Measurements from ENCODE around the gene INO80C. TPM values are rescaled to one million over a fixed set of nuclear protein-coding genes. Genes with fewer than 3 reads are reported as not detected.

INO80C gene
- total and polyA plus RNA-seq, 2 of the 4 experiments (the other 2 are of a cell fraction), result 5.6 to 17.1 TPM

GRCh38 chr18:35477497-35477896 is 20.3 kb downstream of the INO80C start:
- Histone ChIP-seq H4K91ac (ENCODE audit: insufficient read depth, low read depth, low read length) (no peak overlapping the region; the same call in 1 of the 2 replicates), H4K8ac (ENCODE audit: low read depth in 2 of 2, low read length in 2 of 2) (no peak overlapping the region), H3K79me1 (ENCODE audit: low read depth in 1 of 2, low read length in 2 of 2) (peaks cover 0 to 3% of the 10 kb centered on the region in 2 experiments; a peak in 1 of 4 replicates), H2AK9ac (replicated peaks; ENCODE audit: low read depth, low read length, poor library complexity) (no peak overlapping the region), H3K56ac (ENCODE audit: extremely low read depth, insufficient read depth, low read length) (no peak overlapping the region), H3K9me1 (ENCODE audit: insufficient read depth, low read length) (peaks cover 8% of the 10 kb centered on the region; the same call in 1 of the 2 replicates), H3K4me1 (ENCODE audit: control insufficient read depth, insufficient read depth, low read length) (peaks cover 5% of the 10 kb centered on the region), H3K4me2 (ENCODE audit: low read depth, low read length) (no peak overlapping the region), H2BK120ac (ENCODE audit: low read depth, low read length) (no peak overlapping the region), H4K20me1 (ENCODE audit: insufficient read depth, low read length) (no peaks in the 10 kb centered on the region), H2AFZ (replicated peaks; ENCODE audit: low read length, poor library complexity) (no peak overlapping the region), H3K36me3 (ENCODE audit: control insufficient read depth, insufficient read depth, low read length) (no peaks in the 10 kb centered on the region), H2BK5ac (ENCODE audit: low read depth, low read length, poor library complexity, severe bottlenecking) (no peak overlapping the region), H3K4me3 (ENCODE audit: insufficient read depth, low read depth, low read length) (no peak overlapping the region), H3K4ac (ENCODE audit: low read depth, low read length) (no peak overlapping the region), H3K27ac (ENCODE audit: insufficient read depth, low read length) (no peak overlapping the region), H2BK20ac (ENCODE audit: low read depth, low read length) (no peak overlapping the region), H3K9me3 (ENCODE audit: control insufficient read depth, insufficient read depth, low read length) (no peaks in the 10 kb centered on the region), H3K14ac (replicated peaks; ENCODE audit: low read depth, low read length) (no peak overlapping the region), H4K5ac (ENCODE audit: low read depth, low read length) (no peak overlapping the region), H3K27me3 (ENCODE audit: control insufficient read depth, insufficient read depth, low read length) (no peaks in the 10 kb centered on the region), H3K18ac (ENCODE audit: low read depth, low read length) (no peak overlapping the region), H2BK15ac (ENCODE audit: low read depth, low read length) (no peak overlapping the region), H3K23ac (ENCODE audit: low read depth, low read length) (no peak overlapping the region), H3K9ac (ENCODE audit: low read depth, low read length) (no peak overlapping the region), H2AK5ac (ENCODE audit: low read depth, low read length) (no peak overlapping the region)
- intact Hi-C loops (cut with micrococcal nuclease) (no loop called here), dilution Hi-C loops (cut with HindIII; ENCODE audit: low sequenced_read_pairs, unreplicated experiment) (no loop called here), in situ Hi-C loops (cut with MboI; ENCODE audit: low sequenced_read_pairs) (no loop called here)
- ChIA-PET CTCF (no interaction called here), POLR2A (ENCODE audit: unreplicated experiment) (no interaction called here)
- DNase-seq, result no peak
- WGBS, 2 experiments (ENCODE audit: extremely low coverage in 2 of 2, insufficient read length in 1 of 2), result 100% methylated on average over 1 of the region's 1 CpG; no CpG with 5 or more reads in 1 of the 2 experiments
- no TSS peak for BruUV-seq (replicated peaks)
- TF ChIP-seq SMC3 (IDR thresholded peaks at IDR 0.05; ENCODE audit: low read depth, low read length) (no peak), MAFK (IDR thresholded peaks at IDR 0.05; ENCODE audit: low read depth, low read length) (no peak), USF2 (IDR thresholded peaks at IDR 0.05; ENCODE audit: low read depth, low read length) (no peak), CHD1 (IDR thresholded peaks at IDR 0.05; ENCODE audit: low read depth, low read length) (no peak), NFE2L2 (IDR thresholded peaks at IDR 0.05; ENCODE audit: low read depth, low read length) (no peak), MXI1 (IDR thresholded peaks at IDR 0.05; ENCODE audit: borderline replicate concordance, low read depth, low read length) (no peak), CTCF (conservative IDR thresholded peaks at IDR 0.05; ENCODE audit: low read depth, low read length) (no peak), POLR2A (IDR thresholded peaks at IDR 0.05; ENCODE audit: low read depth, low read length) (no peak), MAZ (IDR thresholded peaks at IDR 0.05; ENCODE audit: borderline replicate concordance, low read depth, low read length) (no peak), FOS (IDR thresholded peaks at IDR 0.05; ENCODE audit: low read depth, low read length) (no peak), RCOR1 (IDR thresholded peaks at IDR 0.05; ENCODE audit: insufficient replicate concordance, low read length) (no peak), RAD21 (IDR thresholded peaks at IDR 0.05; ENCODE audit: low read length) (no peak)
- ATAC-seq (ENCODE audit: low read depth), result no peak

Measured in IMR-90 (cell line).